Thyroid gland (tissue), 4 donors: ENCODE measurements around the gene COX7B.

Source experiments
- CTCF ChIP-seq, 6 experiments: fragments of 200-600 bp in 3 of 6; fragments of 450-650 bp in 3 of 6; sonication (generic) in 3 of 6; IDR thresholded peaks; one replicate each; pipeline ENCODE4 v1.5.1; 2016 to 2019; ENCODE audit warnings: antibody characterized with exemption in 6 of 6, mild to moderate bottlenecking in 2 of 6, inconsistent platforms in 1 of 6, moderate library complexity in 1 of 6
- POLR2A ChIP-seq, 2 donors: fragments of 450-650 bp; IDR thresholded peaks; one replicate each; pipeline ENCODE4 v1.6.1; 2017; ENCODE audit warnings: antibody characterized with exemption in 2 of 2, mild to moderate bottlenecking in 2 of 2, moderate library complexity in 1 of 2

DNA sequence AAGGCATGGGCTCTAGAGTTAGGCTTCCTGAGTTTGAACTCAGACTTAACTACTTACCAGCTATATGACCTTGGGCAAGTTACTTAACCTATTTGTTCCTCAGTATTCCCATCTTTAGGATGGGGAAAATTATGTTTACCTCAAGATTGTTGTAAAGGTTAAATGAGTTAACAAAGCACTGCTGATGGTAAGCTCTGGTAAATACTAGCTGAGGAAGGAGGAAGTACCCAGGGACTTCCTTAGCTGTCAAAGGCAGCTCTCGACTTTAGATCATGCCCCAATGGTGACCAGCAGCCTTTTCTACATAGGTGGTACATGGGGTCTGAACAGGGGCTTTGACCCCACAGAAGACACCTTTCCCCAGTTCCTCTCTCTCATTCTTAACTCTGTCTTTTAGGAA lies 31.3 kb downstream of the COX7B start:
- TF ChIP-seq CTCF (IDR thresholded peaks at IDR 0.05) (no peak), POLR2A (IDR thresholded peaks at IDR 0.05) (no peak)
